Liver (tissue), 9 donors: Measurements from ENCODE around the gene SULT1C4. TPM values are rescaled to one million over a fixed set of nuclear protein-coding genes. Genes with fewer than 3 reads are reported as not detected.

Source experiments
- DNase-seq: peaks from one replicate; pipeline ENCODE4 v3.0.0-alpha.2; 2017; ENCODE audit warnings: low spot score
- H3K27ac ChIP-seq, 2 donors: one replicate each; pipeline ENCODE4 v1.7.0; 2013; ENCODE audit warnings: inconsistent platforms in 2 of 2, low read length in 2 of 2, control low read depth in 1 of 2, low read depth in 1 of 2, mild to moderate bottlenecking in 1 of 2
- H3K27me3 ChIP-seq, 4 donors: one replicate each; pipeline versions ENCODE4 v1.6.1 to v1.7.0; 2013; ENCODE audit warnings: low read length in 3 of 4, inconsistent platforms in 1 of 4, mild to moderate bottlenecking in 1 of 4, moderate library complexity in 1 of 4; ENCODE audit not compliant: control insufficient read depth in 4 of 4, insufficient read depth in 4 of 4
- H3K36me3 ChIP-seq, 4 donors: one replicate each; pipeline versions ENCODE4 v1.6.1 to v1.7.0; 2013; ENCODE audit warnings: low read length in 3 of 4, mild to moderate bottlenecking in 3 of 4, low read depth in 1 of 4, moderate library complexity in 1 of 4; ENCODE audit not compliant: control insufficient read depth in 4 of 4, insufficient read depth in 3 of 4
- H3K4me1 ChIP-seq, 4 donors: one replicate each; pipeline versions ENCODE4 v1.6.1 to v1.7.0; 2013; ENCODE audit warnings: low read length in 3 of 4, mild to moderate bottlenecking in 3 of 4, moderate library complexity in 1 of 4; ENCODE audit not compliant: control insufficient read depth in 4 of 4, insufficient read depth in 4 of 4
- H3K4me3 ChIP-seq, 3 donors: one replicate each; pipeline versions ENCODE4 v1.6.1 to v1.7.0; 2013; ENCODE audit warnings: low read length in 3 of 3, control low read depth in 1 of 3, low read depth in 1 of 3, mild to moderate bottlenecking in 1 of 3
- H3K9ac ChIP-seq, 2 donors: one replicate each; pipeline ENCODE4 v1.7.0; 2013; ENCODE audit warnings: low read length in 2 of 2, mild to moderate bottlenecking in 2 of 2, moderate library complexity in 2 of 2, control low read depth in 1 of 2, low read depth in 1 of 2
- H3K9me3 ChIP-seq, 4 donors: one replicate each; pipeline versions ENCODE4 v1.6.1 to v1.7.0; 2013; ENCODE audit warnings: low read length in 3 of 4; ENCODE audit not compliant: control insufficient read depth in 4 of 4
- ATF3 ChIP-seq: IDR thresholded peaks from 2 replicates; pipeline ENCODE4 v1.6.1; 2016; ENCODE audit warnings: antibody characterized with exemption
- CTCF ChIP-seq: fragments of 150-350 bp; IDR thresholded peaks from 2 replicates; pipeline ENCODE4 v1.5.1; 2017; ENCODE audit warnings: improper control_type of control experiment, low read depth, low read length; ENCODE audit not compliant: missing input control
- EGR1 ChIP-seq, 2 donors: IDR thresholded peaks; 2 replicates each; pipeline ENCODE4 v1.6.1; 2016 to 2018; ENCODE audit warnings: antibody characterized with exemption in 2 of 2, low read depth in 2 of 2
- FOXA1 ChIP-seq: IDR thresholded peaks from 2 replicates; pipeline ENCODE4 v1.6.1; 2016; ENCODE audit warnings: antibody characterized with exemption
- FOXA2 ChIP-seq: IDR thresholded peaks from 2 replicates; pipeline ENCODE4 v1.6.1; 2016; ENCODE audit warnings: antibody characterized with exemption
- GABPA ChIP-seq, 2 donors: IDR thresholded peaks in 1 of 2; conservative IDR thresholded peaks in 1 of 2; 2 replicates each; pipeline ENCODE4 v1.6.1; 2016; ENCODE audit warnings: antibody characterized with exemption in 2 of 2, mild to moderate bottlenecking in 1 of 2, moderate library complexity in 1 of 2
- HNF4A ChIP-seq, 2 donors: conservative IDR thresholded peaks; 2 replicates each; pipeline ENCODE4 v1.6.1; 2016; ENCODE audit warnings: antibody characterized with exemption in 2 of 2, mild to moderate bottlenecking in 2 of 2
- HNF4G ChIP-seq: IDR thresholded peaks from 2 replicates; pipeline ENCODE4 v1.6.1; 2016; ENCODE audit warnings: antibody characterized with exemption
- JUND ChIP-seq, 2 donors: IDR thresholded peaks; 2 replicates each; pipeline ENCODE4 v1.6.1; 2016; ENCODE audit warnings: antibody characterized with exemption in 2 of 2
- MAX ChIP-seq: IDR thresholded peaks from 2 replicates; pipeline ENCODE4 v1.6.1; 2016; ENCODE audit warnings: antibody characterized with exemption
- NR2F2 ChIP-seq: IDR thresholded peaks from 2 replicates; pipeline ENCODE4 v1.6.1; 2016; ENCODE audit warnings: antibody characterized with exemption
- REST ChIP-seq: IDR thresholded peaks from 2 replicates; pipeline ENCODE4 v1.6.1; 2016; ENCODE audit warnings: antibody characterized with exemption, mild to moderate bottlenecking
- RXRA ChIP-seq, 2 donors: IDR thresholded peaks; 2 replicates each; pipeline ENCODE4 v1.6.1; 2017 to 2018; ENCODE audit warnings: antibody characterized with exemption in 2 of 2, mild to moderate bottlenecking in 1 of 2
- SP1 ChIP-seq: IDR thresholded peaks from 2 replicates; pipeline ENCODE4 v1.6.1; 2018; ENCODE audit warnings: antibody characterized with exemption, mild to moderate bottlenecking
- TAF1 ChIP-seq: conservative IDR thresholded peaks from 2 replicates; pipeline ENCODE4 v1.6.1; 2016; ENCODE audit warnings: antibody characterized with exemption, mild to moderate bottlenecking
- WGBS: extraction: QIAGEN DNeasy Blood & Tissue Kit; methylation state at CpG from one replicate; pipeline ENCODE4 v1.1.7; 2013; 5-methylcytosine and 5-hydroxymethylcytosine counted together
- polyA plus RNA-seq, 2 donors: library from polyadenylated mRNA; stranded (reverse) in 1 of 2; unstranded in 1 of 2; fragments of 200-250 nt in 1 of 2; fragments of >200 nt in 1 of 2; fragmentation: Nextera tagmentation in 1 of 2; extraction: Ambion mirVana in 1 of 2; gene quantifications; one replicate each; pipeline versions ENCODE4 v1.2.1 to v1.2.3, GENCODE V29; 2013 to 2015
- total RNA-seq, 2 donors: library from RNA; depleted of rRNA; stranded (reverse); fragments of >200 nt; gene quantifications; one replicate each; pipeline ENCODE4 v1.2.3, GENCODE V29; 2014
- donor health status: healthy.
- donor health status: healthy.
- donor health status: healthy.
- donor health status: healthy.
- donor health status: healthy.

Gene SULT1C4
- total and polyA plus RNA-seq, 4 donors: 1.0 to 12.8 (median 1.3) TPM

- no peak overlapping the region for H3K9ac ChIP-seq
- H3K27ac ChIP-seq: no peak overlapping the region
- WGBS: 81% methylated on average over 3 of the region's 3 CpGs
Measured at GRCh38 chr2:108347786-108348185, 30.0 kb upstream of the SULT1C4 start.

GRCh38 chr2:108348816-108349570 is 28.8 kb upstream of the SULT1C4 start:
- Histone ChIP-seq H3K36me3 (no peaks in the 10 kb centered on the region), H3K9me3 (no peaks in the 10 kb centered on the region), H3K27me3 (peaks cover 0 to 5% (median 0%) of the 10 kb centered on the region in 4 donors), H3K9ac (no peak overlapping the region), H3K4me1 (no peaks in the 10 kb centered on the region), H3K27ac (no peak overlapping the region), H3K4me3 (no peak overlapping the region)
- WGBS: 83% methylated on average over 5 of the region's 5 CpGs
- TF ChIP-seq HNF4A (conservative IDR thresholded peaks at IDR 0.05) (no peak), FOXA1 (no peak), ATF3 (no peak), SP1 (no peak)
- DNase-seq: no peak

More at GRCh38 chr2:108347786-108348185, 30.0 kb upstream of the SULT1C4 start:
- Histone ChIP-seq H3K4me3 (no peak overlapping the region), H3K9me3 (no peaks in the 10 kb centered on the region), H3K27me3 (peaks cover 0 to 5% (median 0%) of the 10 kb centered on the region in 4 donors), H3K36me3 (no peaks in the 10 kb centered on the region), H3K4me1 (no peaks in the 10 kb centered on the region)
- TF ChIP-seq JUND (IDR thresholded peaks at IDR 0.05) (no peak), GABPA (IDR thresholded peaks at IDR 0.05 in 1 of 2, conservative IDR thresholded peaks at IDR 0.05 in 1 of 2) (no peak), SP1 (no peak), HNF4G (no peak), FOXA2 (no peak)
- no peak for DNase-seq

GRCh38 chr2:108349571-108349928 is 28.2 kb upstream of the SULT1C4 start:
- DNase-seq: no peak
- no peaks in the 10 kb centered on the region for H3K9me3 ChIP-seq
- peaks cover 0 to 5% (median 0%) of the 10 kb centered on the region in 4 donors for H3K27me3 ChIP-seq
- 82% methylated on average over 2 of the region's 2 CpGs for WGBS
- H3K9ac ChIP-seq: no peak overlapping the region
- TF ChIP-seq FOXA2: no peak
- TF ChIP-seq TAF1: no peak
- no peak for TF ChIP-seq SP1
- no peak for TF ChIP-seq NR2F2
- no peak for TF ChIP-seq CTCF
- TF ChIP-seq MAX: no peak
- TF ChIP-seq GABPA (IDR thresholded peaks at IDR 0.05 in 1 of 2, conservative IDR thresholded peaks at IDR 0.05 in 1 of 2): no peak
- TF ChIP-seq EGR1 (IDR thresholded peaks at IDR 0.05; ENCODE audit: low read depth in 2 of 2): no peak
- TF ChIP-seq ATF3: no peak
- no peak for TF ChIP-seq REST
- no peak for TF ChIP-seq RXRA (IDR thresholded peaks at IDR 0.05)
- H3K4me1 ChIP-seq: no peaks in the 10 kb centered on the region
- no peak overlapping the region for H3K27ac ChIP-seq
- no peak overlapping the region for H3K4me3 ChIP-seq
- no peaks in the 10 kb centered on the region for H3K36me3 ChIP-seq
